Retinal pigment epithelial cell (primary cell): Measurements from ENCODE around the gene MYO18B.

Experiments used
- DNase-seq: peaks from one replicate; pipeline ENCODE4 v3.0.0-alpha.2; 2010; ENCODE audit warnings: low read depth
- H3K4me3 ChIP-seq: 2 replicates; pipeline ENCODE4 v1.5.1; 2011; ENCODE audit warnings: mild to moderate bottlenecking, low read length, control low read depth, moderate library complexity
- TF ChIP-seq, protein P1 (sequence below): conservative IDR thresholded peaks from 2 replicates; pipeline ENCODE4 v1.5.1; 2011; ENCODE audit warnings: low read depth, low read length, control low read depth, inconsistent platforms

Gene MYO18B

DNA sequence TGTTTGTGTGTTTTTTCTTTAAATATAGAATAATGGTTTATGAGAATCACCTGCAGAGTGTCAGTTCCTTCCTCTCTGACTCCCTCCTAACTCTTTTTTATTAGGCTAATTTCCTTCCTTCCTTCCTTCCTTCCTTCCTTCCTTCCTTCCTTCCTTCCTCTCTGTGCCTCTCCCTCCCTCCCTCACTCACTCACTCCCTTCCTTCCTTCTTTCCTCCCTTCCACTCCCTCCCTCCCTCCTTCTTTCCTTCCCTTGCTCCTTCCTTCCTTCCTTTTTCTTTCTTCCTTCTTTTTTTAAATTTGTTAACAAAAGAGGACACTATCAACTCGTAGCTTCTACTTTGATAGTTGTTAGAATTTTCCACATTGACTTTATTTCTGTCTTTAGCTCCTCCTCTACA, 274.9 kb downstream of the MYO18B start:
- DNase-seq: no peak
- TF ChIP-seq, protein P1, sequence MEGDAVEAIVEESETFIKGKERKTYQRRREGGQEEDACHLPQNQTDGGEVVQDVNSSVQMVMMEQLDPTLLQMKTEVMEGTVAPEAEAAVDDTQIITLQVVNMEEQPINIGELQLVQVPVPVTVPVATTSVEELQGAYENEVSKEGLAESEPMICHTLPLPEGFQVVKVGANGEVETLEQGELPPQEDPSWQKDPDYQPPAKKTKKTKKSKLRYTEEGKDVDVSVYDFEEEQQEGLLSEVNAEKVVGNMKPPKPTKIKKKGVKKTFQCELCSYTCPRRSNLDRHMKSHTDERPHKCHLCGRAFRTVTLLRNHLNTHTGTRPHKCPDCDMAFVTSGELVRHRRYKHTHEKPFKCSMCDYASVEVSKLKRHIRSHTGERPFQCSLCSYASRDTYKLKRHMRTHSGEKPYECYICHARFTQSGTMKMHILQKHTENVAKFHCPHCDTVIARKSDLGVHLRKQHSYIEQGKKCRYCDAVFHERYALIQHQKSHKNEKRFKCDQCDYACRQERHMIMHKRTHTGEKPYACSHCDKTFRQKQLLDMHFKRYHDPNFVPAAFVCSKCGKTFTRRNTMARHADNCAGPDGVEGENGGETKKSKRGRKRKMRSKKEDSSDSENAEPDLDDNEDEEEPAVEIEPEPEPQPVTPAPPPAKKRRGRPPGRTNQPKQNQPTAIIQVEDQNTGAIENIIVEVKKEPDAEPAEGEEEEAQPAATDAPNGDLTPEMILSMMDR: no peak
- no peak overlapping the region for H3K4me3 ChIP-seq

DNA sequence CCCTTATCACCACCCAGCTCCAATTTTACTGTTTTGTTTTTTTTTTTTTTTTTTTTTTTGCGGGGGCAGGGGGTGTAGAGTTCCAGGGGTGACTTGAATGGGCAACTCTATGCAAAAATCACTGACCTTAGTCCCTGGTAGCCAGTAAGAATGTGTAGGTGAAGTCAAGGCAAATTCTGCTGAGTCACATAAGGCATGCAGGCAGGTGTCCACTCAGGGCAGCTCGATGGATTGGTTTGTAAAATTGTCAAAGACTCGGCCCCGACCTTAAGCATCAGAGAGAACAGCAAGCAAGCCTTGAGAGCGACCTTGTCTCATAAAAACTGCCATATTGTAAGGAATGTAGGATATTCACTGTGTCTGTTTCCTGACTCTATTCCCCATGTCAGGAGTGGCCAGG, 275.9 kb downstream of the MYO18B start:
- H3K4me3 ChIP-seq: no peak overlapping the region
- no peak for DNase-seq
- TF ChIP-seq, protein P1: no peak

DNA sequence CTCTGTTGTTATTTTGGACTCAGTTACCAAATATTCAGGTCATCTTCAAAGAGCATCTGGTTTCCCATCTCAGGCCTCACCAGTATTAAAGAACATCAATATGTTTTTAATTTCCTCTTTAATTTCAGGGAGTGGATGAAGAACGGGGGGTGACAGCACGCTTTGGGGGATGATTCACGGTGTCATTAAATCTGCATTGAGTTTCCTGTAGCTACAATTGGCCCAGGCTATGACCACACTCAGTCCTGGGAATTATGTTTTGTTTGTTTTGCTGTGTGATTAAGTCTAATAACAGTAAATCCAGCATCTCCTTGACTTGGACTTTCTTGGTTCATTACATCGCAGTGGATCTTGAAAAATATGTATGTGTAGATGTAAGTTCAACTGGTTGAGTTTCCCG, 277.6 kb downstream of the MYO18B start:
- H3K4me3 ChIP-seq: no peak overlapping the region
- TF ChIP-seq, protein P1: no peak
- no peak for DNase-seq

DNA sequence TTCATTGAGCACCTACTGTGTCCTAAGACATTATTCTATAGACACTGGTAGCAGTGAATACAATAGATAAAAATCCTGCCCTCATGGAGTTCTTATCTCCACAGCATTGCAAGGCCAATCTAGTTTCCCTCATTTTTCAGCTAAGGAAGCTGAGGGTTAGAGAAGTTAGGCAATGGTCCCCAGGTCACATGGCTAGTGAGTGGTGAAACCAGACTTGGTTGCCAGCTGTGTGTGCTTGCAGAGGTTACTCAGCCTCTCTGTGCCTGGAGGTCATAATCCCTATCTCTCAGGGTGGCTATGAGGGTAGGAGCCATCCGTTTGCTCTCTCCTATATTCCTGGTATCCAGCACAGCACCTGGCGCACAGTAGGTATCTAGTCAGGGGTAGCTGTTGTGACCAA, 279.5 kb downstream of the MYO18B start:
- no peak overlapping the region for H3K4me3 ChIP-seq
- DNase-seq: no peak
- TF ChIP-seq, protein P1: no peak

DNA sequence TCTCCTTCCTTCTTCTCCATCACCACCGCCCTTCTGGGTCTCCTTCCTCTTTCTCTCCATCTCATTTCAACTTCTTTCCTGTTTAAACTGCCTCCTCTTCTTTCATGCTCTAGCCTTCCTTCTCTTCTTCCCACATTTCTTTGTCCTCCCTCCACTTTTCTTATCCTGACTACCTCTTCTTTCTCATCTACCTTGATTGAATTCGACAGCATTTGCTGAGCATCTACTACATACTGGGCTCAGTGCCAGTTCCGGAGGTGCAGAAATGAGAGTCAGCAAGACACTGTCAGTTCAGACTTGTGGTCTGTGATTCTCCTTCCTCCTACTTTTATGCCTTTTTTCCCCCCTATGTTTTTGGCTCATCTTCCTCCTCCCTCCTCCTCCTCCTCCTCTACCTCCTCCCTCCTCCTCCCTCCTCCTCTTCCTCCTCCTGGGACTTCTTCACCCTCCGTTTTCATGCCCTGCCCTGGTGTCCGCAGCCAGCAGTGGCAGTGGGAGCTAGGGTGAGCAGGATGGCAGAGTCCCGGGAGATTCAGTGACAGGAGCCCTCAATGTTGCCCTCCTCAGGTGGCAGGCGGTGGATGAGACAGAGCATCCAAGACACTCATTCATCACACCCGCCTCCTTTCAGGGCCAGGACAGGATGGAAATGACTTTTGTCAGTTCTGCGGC, 281.3 kb downstream of the MYO18B start:
- TF ChIP-seq, protein P1: no peak

DNA sequence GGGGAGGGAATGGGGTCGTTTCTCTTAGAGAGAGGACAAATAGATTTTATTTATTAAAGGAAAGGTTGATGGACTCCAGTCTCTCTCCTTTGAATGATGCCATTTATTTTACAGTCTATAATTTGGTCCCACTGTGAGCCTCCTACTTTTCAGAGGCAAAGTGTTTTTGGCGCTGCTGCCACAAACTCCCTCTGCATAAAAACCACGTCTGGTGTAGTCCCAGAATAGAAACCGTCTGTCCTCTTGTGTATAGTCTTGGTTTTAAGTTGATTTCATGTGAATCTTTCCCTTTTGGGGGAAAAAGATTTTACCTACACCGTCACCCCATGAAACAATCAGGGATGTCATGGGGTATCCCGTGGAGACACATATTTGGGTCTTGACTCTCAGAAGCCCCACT, 283.6 kb downstream of the MYO18B start:
- H3K4me3 ChIP-seq: no peak overlapping the region
- TF ChIP-seq, protein P1: no peak
- no peak for DNase-seq

More for the DNA sequence above, 281.3 kb downstream of the MYO18B start:
- DNase-seq: no peak
- no peak overlapping the region for H3K4me3 ChIP-seq

DNA sequence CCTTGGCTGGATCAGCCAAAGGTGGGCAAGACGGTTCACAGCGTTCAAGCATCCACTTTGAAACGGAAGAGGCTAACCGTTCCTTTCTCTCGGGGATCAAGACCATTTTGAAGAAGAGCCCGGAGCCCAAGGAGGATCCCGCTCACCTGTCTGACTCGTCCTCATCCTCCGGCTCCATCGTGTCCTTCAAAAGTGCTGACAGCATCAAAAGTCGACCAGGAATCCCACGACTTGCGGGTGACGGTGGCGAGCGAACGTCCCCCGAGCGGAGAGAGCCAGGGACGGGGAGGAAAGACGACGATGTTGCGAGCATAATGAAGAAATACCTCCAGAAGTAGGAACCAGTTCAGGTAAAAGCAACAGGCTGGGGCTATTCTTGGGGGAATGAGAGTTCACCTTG, 285.4 kb downstream of the MYO18B start:
- H3K4me3 ChIP-seq: no peak overlapping the region
- no peak for DNase-seq
- TF ChIP-seq, protein P1: no peak
